GM18511 (cell line): ENCODE data around the gene GADD45B.
A peak's percentile ranks its signal among the peaks of the same experiment; 100 is the strongest.

Experiments used
- ATAC-seq: cut with Tn5 transposase; IDR thresholded peaks from one replicate; pipeline ENCODE4 v1.9.1; 2021; ENCODE audit warnings: mild to moderate bottlenecking, moderate library complexity; ENCODE audit not compliant: unreplicated experiment

GADD45B gene

GRCh38 chr19:2475702-2476450, at the start of gene GADD45B:
Gene GADD45B (plus strand): TSS chr19:2476127. CDS start chr19:2476359, 232 bp downstream.
- ATAC-seq = peak; percentile 43

GRCh38 chr19:2426611-2427428, 49.1 kb upstream of the GADD45B start:
- peak; percentile 15 for ATAC-seq

GRCh38 chr19:2427429-2428320, 48.3 kb upstream of the GADD45B start, which contains the start of gene TIMM13:
Gene TIMM13 (minus strand): TSS chr19:2427586. CDS start chr19:2427533, 53 bp downstream.
- peak; percentile 79 for ATAC-seq

GRCh38 chr19:2428321-2428690, 47.6 kb upstream of the GADD45B start:
- ATAC-seq = no peak

- no peak for ATAC-seq
Measured at GRCh38 chr19:2428756-2429711, 46.9 kb upstream of the GADD45B start.

- ATAC-seq = no peak
Measured at GRCh38 chr19:2429917-2430535, 45.9 kb upstream of the GADD45B start.

- ATAC-seq = no peak
Measured at GRCh38 chr19:2431318-2432055, 44.4 kb upstream of the GADD45B start.

GRCh38 chr19:2432131-2432848, 43.6 kb upstream of the GADD45B start:
- ATAC-seq = no peak

GRCh38 chr19:2433854-2434253, 42.1 kb upstream of the GADD45B start:
- ATAC-seq = no peak

- no peak for ATAC-seq
Measured at GRCh38 chr19:2434267-2434666, 41.7 kb upstream of the GADD45B start.

GRCh38 chr19:2434721-2435265, 41.1 kb upstream of the GADD45B start:
- ATAC-seq = no peak

- ATAC-seq = no peak
Measured at GRCh38 chr19:2436384-2436783, 39.5 kb upstream of the GADD45B start.

- no peak for ATAC-seq
Measured at GRCh38 chr19:2436926-2437325, 39.0 kb upstream of the GADD45B start.

- ATAC-seq = no peak
Measured at GRCh38 chr19:2438178-2438577, 37.7 kb upstream of the GADD45B start.

- ATAC-seq = no peak
Measured at GRCh38 chr19:2440515-2440914, 35.4 kb upstream of the GADD45B start.

GRCh38 chr19:2441096-2441752, 34.7 kb upstream of the GADD45B start:
- no peak for ATAC-seq

GRCh38 chr19:2443116-2443784, 32.7 kb upstream of the GADD45B start:
- ATAC-seq = no peak
